ENCODE data around the gene TMEM254. TPM values are rescaled to one million over a fixed set of nuclear protein-coding genes. Genes with fewer than 3 reads are reported as not detected.
A peak's percentile ranks its signal among the peaks of the same experiment; 100 is the strongest.
"Not testable (repeated sequence)": the region's sequence is repeated elsewhere in the genome, so short reads cannot be mapped to it uniquely, and the experiment has no call there.

The TMEM254 gene
- 10 to 100 TPM; 12.8 to 13.0 TPM for total RNA-seq
- 10 to 100 TPM; 25.7 to 40.2 (median 31.1) TPM for polyA plus RNA-seq
- total RNA-seq, result 2.5 to 8.8 (median 5.8) reads per million in 6 experiments

GRCh38 chr10:80078448-80079311 lies at the start of gene TMEM254:
Gene TMEM254, plus strand, starts transcription at chr10:80078665. Its CDS starts 35 bp downstream, at chr10:80078700.
- ATAC-seq, result peak; percentile 82 to 83
- Mint-ChIP-seq H3K27me3 (no peaks in the 10 kb centered on the region), H3K9me3 (no peaks in the 10 kb centered on the region), H3K27ac (peak within 1 kb of the TSS; percentile 88 to 99 (median 98)), H3K4me3 (peak within 1 kb of the TSS; percentile 87 to 99 (median 96)), H3K4me1 (peaks cover 9 to 24% (median 19%) of the 10 kb centered on the region in 4 donors), H3K36me3 (peaks cover 0 to 11% (median 6%) of the 10 kb centered on the region in 3 donors)
- POLR2A ChIA-PET, result interaction anchor here (0.6 to 1.5 kb wide), 4 partner anchors 66 to 127 kb away, joined by 3 to 5 read pairs (median 4); partner anchors contain the start of gene ANXA11
- DNase-seq, result peak; percentile 71 to 94 (median 88)

- H3K27ac Mint-ChIP-seq, H3K9me3 Mint-ChIP-seq, H3K27me3 Mint-ChIP-seq, H3K4me1 Mint-ChIP-seq, ATAC-seq, H3K4me3 Mint-ChIP-seq, H3K36me3 Mint-ChIP-seq, POLR2A ChIA-PET, DNase-seq: not testable (repeated sequence)
These were observed 49.3 kb upstream of the TMEM254 start for GRCh38 chr10:80029205-80029604.

GRCh38 chr10:80029865-80030264 lies 48.6 kb upstream of the TMEM254 start:
- H3K9me3 Mint-ChIP-seq, H3K36me3 Mint-ChIP-seq, DNase-seq, POLR2A ChIA-PET, ATAC-seq, H3K4me1 Mint-ChIP-seq, H3K27me3 Mint-ChIP-seq, H3K27ac Mint-ChIP-seq, H3K4me3 Mint-ChIP-seq: not testable (repeated sequence)

- Mint-ChIP-seq H3K9me3 (no peaks in the 10 kb centered on the region), H3K27ac (no peak overlapping the region), H3K36me3 (no peaks in the 10 kb centered on the region), H3K4me1 (no peaks in the 10 kb centered on the region), H3K4me3 (no peak overlapping the region), H3K27me3 (no peaks in the 10 kb centered on the region)
- ATAC-seq (no peak), DNase-seq (no peak)
- POLR2A ChIA-PET, result no interaction called here
These were observed 46.0 kb upstream of the TMEM254 start for GRCh38 chr10:80032503-80032902.

GRCh38 chr10:80034766-80035165 lies 43.7 kb upstream of the TMEM254 start:
- H3K4me1 Mint-ChIP-seq, H3K9me3 Mint-ChIP-seq, H3K27me3 Mint-ChIP-seq, H3K36me3 Mint-ChIP-seq, H3K4me3 Mint-ChIP-seq, POLR2A ChIA-PET, DNase-seq, H3K27ac Mint-ChIP-seq, ATAC-seq: not testable (repeated sequence)

- H3K36me3 Mint-ChIP-seq, H3K27me3 Mint-ChIP-seq, H3K9me3 Mint-ChIP-seq, DNase-seq, H3K4me3 Mint-ChIP-seq, POLR2A ChIA-PET, H3K4me1 Mint-ChIP-seq, H3K27ac Mint-ChIP-seq, ATAC-seq: not testable (repeated sequence)
These were observed 43.0 kb upstream of the TMEM254 start for GRCh38 chr10:80035430-80035829.

GRCh38 chr10:80036921-80037500 lies 41.5 kb upstream of the TMEM254 start:
- H3K4me1 Mint-ChIP-seq, H3K36me3 Mint-ChIP-seq, POLR2A ChIA-PET, H3K27me3 Mint-ChIP-seq, H3K9me3 Mint-ChIP-seq, H3K27ac Mint-ChIP-seq, ATAC-seq, H3K4me3 Mint-ChIP-seq, DNase-seq: not testable (repeated sequence)

GRCh38 chr10:80038226-80038625 lies 40.2 kb upstream of the TMEM254 start:
- DNase-seq, POLR2A ChIA-PET, H3K27me3 Mint-ChIP-seq, ATAC-seq, H3K4me1 Mint-ChIP-seq, H3K4me3 Mint-ChIP-seq, H3K27ac Mint-ChIP-seq, H3K9me3 Mint-ChIP-seq, H3K36me3 Mint-ChIP-seq: not testable (repeated sequence)

- POLR2A ChIA-PET, result no interaction called here
- no peak for ATAC-seq
- no peak overlapping the region for H3K27ac Mint-ChIP-seq
- H3K4me1 Mint-ChIP-seq, result no peaks in the 10 kb centered on the region
- no peak overlapping the region for H3K4me3 Mint-ChIP-seq
- H3K27me3 Mint-ChIP-seq, result no peaks in the 10 kb centered on the region
- H3K36me3 Mint-ChIP-seq, result no peaks in the 10 kb centered on the region
- no peak for DNase-seq
- H3K9me3 Mint-ChIP-seq, result no peaks in the 10 kb centered on the region
These were observed 37.3 kb upstream of the TMEM254 start for GRCh38 chr10:80041162-80041561.

- POLR2A ChIA-PET, H3K9me3 Mint-ChIP-seq, H3K27me3 Mint-ChIP-seq, H3K4me1 Mint-ChIP-seq, DNase-seq, H3K36me3 Mint-ChIP-seq, ATAC-seq, H3K4me3 Mint-ChIP-seq, H3K27ac Mint-ChIP-seq: not testable (repeated sequence)
These were observed 33.5 kb upstream of the TMEM254 start for GRCh38 chr10:80044935-80045334.

- Mint-ChIP-seq H3K4me3 (no peak overlapping the region), H3K4me1 (peaks cover 0 to 2% (median under 1%) of the 10 kb centered on the region in 4 donors), H3K27me3 (peaks cover 0 to 2% (median 0%) of the 10 kb centered on the region in 5 donors), H3K9me3 (no peaks in the 10 kb centered on the region), H3K36me3 (no peaks in the 10 kb centered on the region), H3K27ac (peak overlapping the region in 1 of 10 donors; percentile 3)
- DNase-seq, result peak; percentile 42 to 83 (median 65)
- POLR2A ChIA-PET, result interaction anchor here (0.6 kb wide), 1 partner anchor 42 kb away, joined by 5 read pairs; no protein-coding TSS in a partner anchor
- peak; percentile 82 to 85 for ATAC-seq
These were observed 31.6 kb upstream of the TMEM254 start for GRCh38 chr10:80046629-80047441.

- ATAC-seq, result no peak
- Mint-ChIP-seq H3K36me3 (no peaks in the 10 kb centered on the region), H3K4me1 (peaks cover 0 to 2% (median under 1%) of the 10 kb centered on the region in 4 donors), H3K4me3 (no peak overlapping the region), H3K27ac (no peak overlapping the region), H3K9me3 (no peaks in the 10 kb centered on the region), H3K27me3 (peaks cover 0 to 2% (median 0%) of the 10 kb centered on the region in 5 donors)
- POLR2A ChIA-PET, result no interaction called here
- DNase-seq, result no peak
These were observed 27.7 kb upstream of the TMEM254 start for GRCh38 chr10:80050752-80051151.

- ATAC-seq (no peak), DNase-seq (no peak)
- H3K4me3 Mint-ChIP-seq, result no peak overlapping the region
- no peaks in the 10 kb centered on the region for H3K4me1 Mint-ChIP-seq
- H3K9me3 Mint-ChIP-seq, result no peaks in the 10 kb centered on the region
- H3K27ac Mint-ChIP-seq, result no peak overlapping the region
- POLR2A ChIA-PET, result no interaction called here
- H3K27me3 Mint-ChIP-seq, result peaks cover 0 to 2% (median 0%) of the 10 kb centered on the region in 5 donors
- no peaks in the 10 kb centered on the region for H3K36me3 Mint-ChIP-seq
These were observed 26.5 kb upstream of the TMEM254 start for GRCh38 chr10:80051993-80052392.
